Stomach (tissue), 9 donors: ENCODE data around the gene JPH2. TPM values are rescaled to one million over a fixed set of nuclear protein-coding genes. Genes with fewer than 3 reads are reported as not detected.

ENCODE experiments used
- DNase-seq, 2 donors: peaks; one replicate each; pipeline versions ENCODE4 v3.0.0 to v3.0.0-alpha.2; 2013 to 2019
- H3K27ac ChIP-seq, 5 donors: fragments of 200-600 bp in 4 of 5; sonication (generic) in 4 of 5; one replicate each; pipeline ENCODE4 v1.5.1; 2013 to 2019; ENCODE audit warnings: mild to moderate bottlenecking in 1 of 5, moderate library complexity in 1 of 5
- H3K27me3 ChIP-seq, 3 donors: fragments of 200-600 bp; sonication (generic); one replicate each; pipeline ENCODE4 v1.5.1; 2017 to 2019; ENCODE audit warnings: mixed run types in 1 of 3
- H3K36me3 ChIP-seq, 4 donors: fragments of 200-600 bp; sonication (generic); 1 replicate in 3 of 4; 2 replicates in 1 of 4; pipeline ENCODE4 v1.5.1; 2016 to 2019
- H3K4me1 ChIP-seq, 4 donors: fragments of 200-600 bp; sonication (generic); one replicate each; pipeline ENCODE4 v1.5.1; 2016 to 2019
- H3K4me3 ChIP-seq, 4 donors: fragments of 200-600 bp; sonication (generic) in 3 of 4; one replicate each; pipeline ENCODE4 v1.5.1; 2016 to 2019; ENCODE audit warnings: mild to moderate bottlenecking in 1 of 4
- H3K9me3 ChIP-seq, 4 donors: fragments of 200-600 bp; sonication (generic); one replicate each; pipeline ENCODE4 v1.5.1; 2016 to 2019
- EP300 ChIP-seq: sonication (generic); formaldehyde crosslinking; IDR thresholded peaks from one replicate; pipeline ENCODE4 v1.6.1; 2017; ENCODE audit warnings: antibody characterized with exemption
- POLR2A ChIP-seq, 4 donors: fragments of 450-650 bp; IDR thresholded peaks; one replicate each; pipeline ENCODE4 v1.6.1; 2016; ENCODE audit warnings: antibody characterized with exemption in 4 of 4, control low read depth in 2 of 4, mild to moderate bottlenecking in 1 of 4, moderate library complexity in 1 of 4
- POLR2AphosphoS5 ChIP-seq, 3 donors: sonication (generic); formaldehyde crosslinking; IDR thresholded peaks; one replicate each; pipeline ENCODE4 v1.6.1; 2016; ENCODE audit warnings: antibody characterized with exemption in 3 of 3
- WGBS, 5 donors: extraction: QIAGEN DNeasy Blood & Tissue Kit in 3 of 5; methylation state at CpG; one replicate each; pipeline versions ENCODE4 v1.1.5 to v1.1.7; 2013 to 2018; 5-methylcytosine and 5-hydroxymethylcytosine counted together
- intact Hi-C: fragments of 100-400 bp; cut with DNase I; formaldehyde crosslinking; loops from one replicate; pipeline ENCODE4 v1.15.1; 2023; ENCODE audit warnings: low total_unique reads
- polyA plus RNA-seq, 3 donors: library from polyadenylated mRNA; stranded (reverse); fragments of 200-250 nt; gene quantifications; one replicate each; pipeline ENCODE4 v1.2.3, GENCODE V29; 2013
- total RNA-seq, 5 donors: library from RNA; depleted of rRNA; stranded (reverse); fragments of >200 nt; gene quantifications; one replicate each; pipeline versions ENCODE4 v1.1.0 to v1.2.3, GENCODE V29; 2014 to 2016
- TF ChIP-seq, protein P1 (sequence below), 7 experiments: fragments of 450-650 bp in 4 of 7; fragments of 200-600 bp in 3 of 7; sonication (generic) in 3 of 7; IDR thresholded peaks; one replicate each; pipeline ENCODE4 v1.5.1; 2016 to 2019; ENCODE audit warnings: antibody characterized with exemption in 7 of 7, control low read depth in 2 of 7, mild to moderate bottlenecking in 1 of 7
- donor health status: healthy with polysubstance abuse.
- donor health status: Bipolar disorder and iron deficiency.
- donor health status: healthy.

The JPH2 gene
- total and polyA plus RNA-seq, 8 donors, result 0.15 to 51.9 (median 10.9) TPM

DNA sequence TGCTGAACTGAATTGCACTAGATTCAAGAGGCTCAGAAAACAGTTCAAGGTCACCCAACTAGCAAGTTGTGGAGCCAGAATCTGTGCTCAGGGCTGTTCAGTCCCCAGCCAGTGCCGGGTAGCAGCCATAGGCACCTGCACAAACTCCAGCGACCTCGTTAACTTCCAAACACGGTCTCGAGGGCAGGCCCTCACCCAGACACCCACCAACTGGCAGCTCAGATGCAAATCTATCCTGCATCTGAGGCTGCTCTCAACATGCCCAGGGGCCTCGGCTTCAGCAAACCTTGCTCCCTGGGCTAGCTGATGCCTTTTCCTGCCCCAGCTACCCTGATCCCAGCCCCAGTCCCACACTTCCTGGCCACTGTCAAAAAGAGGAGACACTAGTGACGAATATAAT is 3.7 kb downstream of the JPH2 start:
- no peak for DNase-seq
- peaks cover 6 to 32% (median 20%) of the 10 kb centered on the region in 4 donors for H3K4me1 ChIP-seq
- no peaks in the 10 kb centered on the region for H3K9me3 ChIP-seq
- 74 to 85% (median 77%) methylated on average over 2 to 7 of the region's 7 CpGs for WGBS, 5 donors
- TF ChIP-seq, protein P1, sequence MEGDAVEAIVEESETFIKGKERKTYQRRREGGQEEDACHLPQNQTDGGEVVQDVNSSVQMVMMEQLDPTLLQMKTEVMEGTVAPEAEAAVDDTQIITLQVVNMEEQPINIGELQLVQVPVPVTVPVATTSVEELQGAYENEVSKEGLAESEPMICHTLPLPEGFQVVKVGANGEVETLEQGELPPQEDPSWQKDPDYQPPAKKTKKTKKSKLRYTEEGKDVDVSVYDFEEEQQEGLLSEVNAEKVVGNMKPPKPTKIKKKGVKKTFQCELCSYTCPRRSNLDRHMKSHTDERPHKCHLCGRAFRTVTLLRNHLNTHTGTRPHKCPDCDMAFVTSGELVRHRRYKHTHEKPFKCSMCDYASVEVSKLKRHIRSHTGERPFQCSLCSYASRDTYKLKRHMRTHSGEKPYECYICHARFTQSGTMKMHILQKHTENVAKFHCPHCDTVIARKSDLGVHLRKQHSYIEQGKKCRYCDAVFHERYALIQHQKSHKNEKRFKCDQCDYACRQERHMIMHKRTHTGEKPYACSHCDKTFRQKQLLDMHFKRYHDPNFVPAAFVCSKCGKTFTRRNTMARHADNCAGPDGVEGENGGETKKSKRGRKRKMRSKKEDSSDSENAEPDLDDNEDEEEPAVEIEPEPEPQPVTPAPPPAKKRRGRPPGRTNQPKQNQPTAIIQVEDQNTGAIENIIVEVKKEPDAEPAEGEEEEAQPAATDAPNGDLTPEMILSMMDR (IDR thresholded peaks at IDR 0.05), result no peak
- TF ChIP-seq POLR2AphosphoS5 (IDR thresholded peaks at IDR 0.05) (no peak), EP300 (no peak), POLR2A (IDR thresholded peaks at IDR 0.05) (no peak)
- intact Hi-C loops, result no loop called here
- H3K27ac ChIP-seq, result peak overlapping the region in 3 of 5 donors; percentile 46 to 91 (median 80)
- no peaks in the 10 kb centered on the region for H3K36me3 ChIP-seq
- peak overlapping the region in 3 of 4 donors; percentile 31 to 49 (median 44) for H3K4me3 ChIP-seq
- H3K27me3 ChIP-seq, result peaks cover 0 to 31% (median 14%) of the 10 kb centered on the region in 3 donors

DNA sequence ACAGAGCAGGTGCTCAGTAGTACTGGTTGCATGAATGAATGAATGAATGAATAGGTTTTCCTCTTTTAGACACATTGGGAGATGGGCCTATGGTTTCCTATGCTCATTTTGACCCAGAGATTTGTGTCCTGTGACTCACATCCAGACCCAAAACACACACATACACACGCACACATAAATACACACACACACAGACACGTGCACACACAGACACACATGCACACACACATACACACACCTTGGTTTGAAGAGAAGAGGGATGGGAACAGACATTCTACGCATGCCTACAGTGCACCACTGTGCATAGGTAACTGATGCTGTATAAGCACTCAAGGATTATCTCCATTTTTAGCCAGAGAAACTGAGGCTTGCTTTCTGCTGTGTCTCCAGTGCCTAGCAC is 4.1 kb downstream of the JPH2 start:
- 72 to 93% (median 90%) methylated on average over 3 of the region's 3 CpGs for WGBS, 5 donors
- Histone ChIP-seq H3K9me3 (no peaks in the 10 kb centered on the region), H3K4me3 (peak overlapping the region in 3 of 4 donors; percentile 31 to 49 (median 44)), H3K36me3 (no peaks in the 10 kb centered on the region), H3K27me3 (peaks cover 0 to 30% (median 14%) of the 10 kb centered on the region in 3 donors), H3K4me1 (peaks cover 2 to 28% (median 18%) of the 10 kb centered on the region in 4 donors), H3K27ac (peak overlapping the region in 3 of 5 donors; percentile 46 to 91 (median 80))
- TF ChIP-seq, protein P1 (IDR thresholded peaks at IDR 0.05), result no peak
- no peak for TF ChIP-seq EP300
- no peak for DNase-seq
- intact Hi-C loops, result no loop called here

DNA sequence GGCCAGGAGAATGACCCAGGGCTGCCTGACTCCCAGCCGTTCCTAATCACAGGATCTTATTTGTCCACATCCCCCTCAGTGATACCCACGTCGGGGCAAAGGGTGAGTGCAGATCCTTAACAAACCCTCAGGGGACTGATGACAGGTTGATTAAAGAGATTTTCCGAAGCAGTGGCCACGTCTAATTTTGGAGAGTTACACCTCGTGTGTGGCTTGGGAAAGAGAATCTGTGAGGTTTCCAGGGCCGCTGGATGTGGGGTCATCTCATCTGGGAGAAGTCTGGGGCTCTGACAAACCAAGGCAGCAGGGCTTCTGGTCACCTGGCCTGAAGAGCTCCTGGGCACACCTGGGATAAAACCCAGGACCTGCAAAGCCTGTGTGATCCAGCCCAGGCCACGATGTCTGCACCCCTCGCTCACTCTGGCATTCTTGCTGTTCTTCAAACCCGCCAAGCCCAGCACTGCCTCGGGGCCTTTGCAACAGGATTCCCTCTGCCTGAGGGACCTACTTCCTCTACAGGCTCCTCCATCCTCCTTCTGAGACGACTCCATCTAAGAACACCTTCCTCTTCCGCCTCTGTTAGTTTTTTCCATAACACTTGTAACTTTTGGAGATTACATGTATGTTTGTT is 4.7 kb downstream of the JPH2 start:
- intact Hi-C loops, result no loop called here
- Histone ChIP-seq H3K9me3 (no peaks in the 10 kb centered on the region), H3K27ac (peak overlapping the region in 4 of 5 donors; percentile 33 to 91 (median 70)), H3K27me3 (peaks cover 0 to 23% (median 13%) of the 10 kb centered on the region in 3 donors), H3K4me1 (peaks cover 3 to 27% (median 17%) of the 10 kb centered on the region in 4 donors), H3K36me3 (no peaks in the 10 kb centered on the region), H3K4me3 (peak overlapping the region in 3 of 4 donors; percentile 2 to 44 (median 17))
- DNase-seq, result no peak
- TF ChIP-seq POLR2AphosphoS5 (IDR thresholded peaks at IDR 0.05) (no peak), POLR2A (IDR thresholded peaks at IDR 0.05) (no peak), EP300 (no peak)
- TF ChIP-seq, protein P1 (IDR thresholded peaks at IDR 0.05), result no peak
- WGBS, 5 donors, result 40 to 54% (median 43%) methylated on average over 13 of the region's 13 CpGs

DNA sequence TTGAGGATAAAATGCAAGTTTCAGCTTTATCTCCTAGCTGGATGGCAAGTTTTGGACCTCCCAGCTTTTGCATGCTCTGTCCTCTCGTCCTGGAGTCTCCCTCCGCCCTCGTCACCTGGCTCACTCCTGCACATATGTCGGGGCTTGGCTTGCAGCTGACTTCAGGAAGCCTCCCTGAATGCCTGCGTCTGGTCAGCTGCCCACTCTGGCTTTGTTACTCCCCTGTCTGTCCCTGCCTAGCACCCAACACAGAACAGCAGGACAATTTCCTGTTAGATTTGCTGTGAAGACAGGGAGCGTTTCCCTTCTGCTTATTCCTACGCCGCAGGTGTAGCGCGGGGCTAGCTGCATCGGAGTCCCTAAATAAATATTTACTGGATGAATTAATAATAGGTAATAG is 5.4 kb downstream of the JPH2 start:
- H3K27ac ChIP-seq, result peak overlapping the region in 4 of 5 donors; percentile 33 to 91 (median 70)

More for the DNA sequence above, 5.4 kb downstream of the JPH2 start:
- peaks cover 6 to 27% (median 13%) of the 10 kb centered on the region in 4 donors for H3K4me1 ChIP-seq
- WGBS, 5 donors, result 18 to 39% (median 32%) methylated on average over 11 of the region's 11 CpGs
- TF ChIP-seq POLR2A (IDR thresholded peaks at IDR 0.05) (no peak), POLR2AphosphoS5 (IDR thresholded peaks at IDR 0.05) (no peak), EP300 (no peak)
- TF ChIP-seq, protein P1 (IDR thresholded peaks at IDR 0.05), result no peak
- intact Hi-C loops, result no loop called here
- no peaks in the 10 kb centered on the region for H3K36me3 ChIP-seq
- no peaks in the 10 kb centered on the region for H3K9me3 ChIP-seq
- H3K4me3 ChIP-seq, result peak overlapping the region in 3 of 4 donors; percentile 2 to 44 (median 19)
- DNase-seq, result peak in 1 of 2 donors; percentile 28
- peaks cover 0 to 17% (median 7%) of the 10 kb centered on the region in 3 donors for H3K27me3 ChIP-seq
